Kidney glomerular epithelial cell (primary cell): Measurements from ENCODE around the gene POLE.
A peak's percentile ranks its signal among the peaks of the same experiment; 100 is the strongest.
"Not testable (repeated sequence)": the region's sequence is repeated elsewhere in the genome, so short reads cannot be mapped to it uniquely, and the experiment has no call there.

Experiments used
- DNase-seq: peaks from one replicate; lab custom pipeline; 2025; lab: John Stamatoyannopoulos, UW

The POLE gene

DNA sequence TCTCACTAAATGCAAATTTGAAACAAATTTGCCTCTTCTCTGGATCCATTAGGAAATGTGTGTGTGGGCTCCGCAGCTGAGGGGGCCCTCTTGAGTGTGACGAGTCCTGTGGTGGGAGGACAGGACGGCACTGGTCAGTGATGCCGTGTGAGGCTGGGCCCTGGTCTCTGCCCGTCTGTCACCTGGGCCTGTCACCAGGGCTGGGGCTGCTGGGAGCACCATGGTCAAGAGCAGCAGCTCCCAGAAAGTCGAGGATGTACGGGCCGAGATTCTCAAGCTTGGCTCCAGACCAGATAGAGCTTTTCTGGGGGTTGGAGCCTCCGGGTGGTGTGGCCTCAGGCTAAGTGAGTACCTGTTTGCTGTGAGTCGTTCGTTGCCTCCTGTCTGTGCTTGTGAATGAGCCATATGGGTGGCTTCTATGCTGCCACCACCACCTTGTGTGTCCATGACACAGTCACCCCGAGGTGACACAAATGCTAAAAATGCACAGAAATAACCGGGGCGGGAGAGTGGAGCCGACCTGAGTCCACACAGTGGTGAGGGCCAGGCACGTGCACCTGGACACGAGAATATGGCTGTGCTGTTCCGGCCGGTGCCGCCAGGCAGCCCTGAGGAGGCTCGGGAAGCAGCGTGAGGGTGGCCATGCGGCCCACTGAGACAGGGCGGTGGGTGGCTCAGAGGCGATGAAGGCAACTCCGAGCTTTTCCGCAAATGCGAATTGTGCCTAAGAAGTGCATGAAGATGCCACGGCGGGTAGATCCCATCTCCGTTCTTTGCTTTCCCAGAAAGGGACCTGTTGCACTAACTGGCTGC, 32.2 kb upstream of the POLE start:
- no peak for DNase-seq

DNA sequence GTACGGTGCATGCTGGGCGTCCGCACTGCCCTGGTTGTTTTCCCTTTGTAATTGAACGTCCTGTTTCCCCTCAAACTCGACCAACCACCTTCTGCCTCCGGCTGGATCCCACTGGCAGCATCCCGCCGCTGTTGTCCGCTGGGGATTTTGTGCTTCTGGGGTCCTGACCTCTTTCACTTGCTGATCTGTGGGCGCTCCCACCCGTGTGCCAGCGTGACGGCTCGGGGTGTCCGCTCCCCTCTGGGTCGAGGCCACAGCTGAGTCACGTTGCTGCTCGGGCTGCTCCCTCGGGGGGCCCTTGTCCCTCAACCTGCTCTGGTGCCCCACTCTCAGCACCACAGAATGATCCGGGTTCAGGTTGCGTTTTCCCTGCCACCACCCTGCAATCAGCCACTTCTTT, 31.5 kb upstream of the POLE start:
- DNase-seq, result no peak

DNA sequence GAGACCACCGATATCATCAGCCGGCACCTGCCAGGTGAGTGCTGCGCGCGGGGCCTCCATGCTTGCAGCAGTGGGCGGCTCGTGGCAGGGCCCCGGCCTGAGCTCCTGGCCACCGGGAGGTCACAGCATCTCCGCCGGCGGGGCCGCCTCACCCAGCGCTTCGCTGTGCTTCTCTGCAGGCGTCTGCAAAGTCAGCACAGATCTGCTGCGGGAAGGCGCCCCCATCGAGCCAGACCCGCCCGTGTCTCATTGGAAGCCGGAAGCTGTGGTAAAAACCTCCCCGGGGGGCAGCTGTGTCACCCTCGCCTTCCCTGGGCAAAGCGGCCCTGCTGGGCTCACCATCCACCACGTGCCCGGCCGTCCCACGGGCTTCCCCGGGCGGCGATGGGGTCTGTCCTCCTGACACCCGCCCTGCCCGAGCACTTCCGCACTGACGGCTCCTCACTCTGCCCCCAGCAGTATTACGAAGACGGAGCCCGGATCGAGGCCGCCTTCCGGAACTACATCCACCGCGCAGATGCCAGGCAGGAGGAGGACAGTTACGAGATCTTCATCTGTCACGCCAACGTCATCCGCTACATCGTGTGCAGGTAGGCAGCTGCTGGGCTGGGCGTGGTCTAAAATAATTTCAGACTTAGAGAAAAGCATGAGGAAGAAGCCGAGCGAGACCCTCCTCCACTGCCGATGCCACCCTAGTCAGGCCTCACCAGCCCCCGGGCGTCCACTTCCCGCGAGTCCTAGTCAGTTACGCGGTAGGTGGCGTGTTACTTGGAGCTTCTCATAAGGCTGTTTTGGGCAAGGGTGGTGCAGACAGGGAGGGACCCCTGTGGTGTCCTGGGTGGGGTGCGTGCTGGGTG, 30.6 kb upstream of the POLE start:
- no peak for DNase-seq

DNA sequence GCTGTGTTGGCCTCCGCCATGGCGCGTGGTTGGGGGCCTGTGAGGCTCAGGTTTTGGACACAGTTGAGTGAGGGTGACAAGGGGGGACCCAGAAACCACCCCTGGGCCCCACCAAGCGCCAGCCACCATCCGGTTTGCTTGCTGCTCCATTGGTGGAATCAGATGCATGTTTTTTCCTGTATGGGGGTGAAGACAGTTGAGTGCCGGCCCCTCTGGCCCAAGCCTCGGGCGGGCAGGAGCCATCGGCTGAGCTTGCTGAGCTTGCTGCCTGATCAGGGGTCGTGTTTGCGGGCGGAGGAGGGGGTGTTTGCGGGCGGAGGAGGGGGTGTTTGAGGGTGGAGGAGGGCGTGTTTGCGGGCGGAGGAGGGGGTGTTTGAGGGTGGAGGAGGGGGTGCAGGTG, 29.9 kb upstream of the POLE start:
- DNase-seq, result no peak

- DNase-seq, result no peak
Observed at GRCh38 chr12:132716356-132716755, 29.2 kb upstream of the POLE start.

- DNase-seq, result no peak
Observed at GRCh38 chr12:132715874-132716273, 28.7 kb upstream of the POLE start.

- DNase-seq, result no peak
Observed at GRCh38 chr12:132713123-132713522, 26.0 kb upstream of the POLE start.

GRCh38 chr12:132711080-132711843, 24.1 kb upstream of the POLE start:
- no peak for DNase-seq

GRCh38 chr12:132710405-132711079, 23.4 kb upstream of the POLE start, which contains the start of gene PGAM5:
Gene PGAM5, plus strand, starts transcription at chr12:132710842. Its CDS starts 35 bp downstream, at chr12:132710877.
- peak; percentile 74 for DNase-seq

DNA sequence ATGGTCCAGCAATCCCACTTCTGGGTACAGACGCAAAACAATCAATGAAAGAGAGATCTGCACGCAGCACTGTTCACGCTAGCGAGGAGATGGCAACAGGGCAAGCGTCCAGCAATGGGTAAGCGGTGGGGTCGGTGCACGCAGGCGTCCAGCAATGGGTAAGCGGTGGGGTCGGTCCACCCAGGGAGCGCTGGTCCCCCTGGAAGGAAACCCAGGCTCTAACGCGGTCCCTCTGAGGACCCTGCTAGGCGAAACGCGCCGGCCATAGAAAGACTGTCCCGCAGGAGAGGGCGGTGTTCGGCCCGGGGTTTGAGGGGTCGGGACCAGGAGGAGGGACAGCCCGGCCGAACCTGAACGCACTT, 22.9 kb upstream of the POLE start:
- no peak for DNase-seq

- no peak for DNase-seq
Observed at GRCh38 chr12:132708150-132708549, 21.0 kb upstream of the POLE start.

GRCh38 chr12:132707241-132707640, 20.1 kb upstream of the POLE start:
- no peak for DNase-seq

DNA sequence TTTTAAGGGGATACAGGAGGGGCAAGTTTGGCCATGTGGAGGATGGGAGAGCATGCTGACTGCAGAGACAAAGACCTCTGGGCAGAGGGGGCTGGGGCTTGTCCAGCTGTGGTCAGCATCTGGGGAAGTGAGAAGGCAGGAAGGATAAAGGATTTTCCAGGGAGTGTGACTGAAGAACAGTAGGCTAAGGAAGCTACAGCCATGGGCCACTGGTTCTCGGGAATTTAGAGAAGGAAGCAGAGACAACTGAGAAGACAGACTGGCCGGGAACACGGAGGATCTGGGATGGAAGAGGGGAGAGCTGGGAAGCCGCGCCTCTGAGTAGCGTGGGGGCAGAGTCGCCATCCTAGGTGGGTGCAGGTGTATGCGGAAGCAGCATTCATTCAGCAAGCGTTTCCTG, 16.5 kb upstream of the POLE start:
- DNase-seq, result peak; percentile 68

GRCh38 chr12:132702640-132703039, 15.5 kb upstream of the POLE start:
- no peak for DNase-seq

DNA sequence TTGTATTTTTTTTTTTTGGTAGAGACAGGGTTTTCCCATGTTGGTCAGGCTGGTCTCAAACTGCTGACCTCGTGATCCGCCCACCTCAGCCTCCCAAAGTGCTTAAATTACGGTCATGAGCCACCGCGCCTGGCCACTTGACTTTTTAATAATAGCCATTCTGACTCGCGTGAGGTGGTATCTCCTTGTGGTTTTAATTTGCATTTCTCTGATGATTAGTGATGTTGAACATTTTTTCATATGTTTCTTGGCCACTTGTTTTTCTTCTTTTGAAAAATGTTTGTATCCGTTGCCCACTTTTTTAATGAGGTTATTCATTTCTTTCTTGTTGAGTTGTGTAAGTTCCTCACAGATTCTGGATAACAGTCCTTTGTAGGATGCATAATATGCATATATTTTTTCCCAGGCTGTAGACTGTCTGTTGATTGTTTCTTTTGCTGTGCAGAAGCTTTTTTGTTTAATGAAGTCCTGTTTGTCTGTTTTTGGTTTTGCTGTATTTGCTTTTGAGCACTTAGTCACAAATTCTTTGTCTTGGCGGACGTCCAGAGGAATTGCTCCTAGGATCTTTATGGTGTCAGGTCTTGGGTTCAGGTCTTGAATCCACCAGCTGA, 13.2 kb upstream of the POLE start:
- DNase-seq, result no peak

GRCh38 chr12:132698341-132698740, 11.2 kb upstream of the POLE start:
- no peak for DNase-seq

GRCh38 chr12:132695431-132695830, 8.3 kb upstream of the POLE start:
- no peak for DNase-seq

- not testable (repeated sequence) for DNase-seq
Observed at GRCh38 chr12:132694888-132695287, 7.7 kb upstream of the POLE start.

- DNase-seq, result not testable (repeated sequence)
Observed at GRCh38 chr12:132692030-132692429, 4.9 kb upstream of the POLE start.

DNA sequence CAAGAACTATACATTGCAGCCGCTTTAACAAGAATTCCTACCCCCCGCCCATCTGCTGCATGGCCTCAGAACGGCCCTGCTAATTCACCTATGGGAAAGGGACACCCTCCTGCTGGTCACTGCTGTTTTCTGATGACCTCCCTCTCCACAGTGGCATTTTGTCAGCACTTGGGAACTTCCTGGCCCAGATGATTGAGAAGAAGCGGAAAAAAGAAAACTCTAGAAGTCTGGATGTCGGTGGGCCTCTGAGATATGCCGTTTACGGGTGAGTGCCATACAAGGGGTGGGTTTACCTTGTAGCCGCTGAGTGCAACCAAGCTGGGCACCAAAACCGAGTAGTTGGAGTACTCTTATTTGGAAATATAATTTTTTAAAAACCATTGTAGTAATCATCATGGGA, 3.0 kb upstream of the POLE start:
- no peak for DNase-seq

GRCh38 chr12:132689227-132689626, 2.1 kb upstream of the POLE start:
- no peak for DNase-seq
